Sigmoid colon (tissue), 7 donors: ENCODE measurements around the gene HIPK4. TPM values are rescaled to one million over a fixed set of nuclear protein-coding genes. Genes with fewer than 3 reads are reported as not detected.

Experiments used
- DNase-seq: peaks from one replicate; pipeline ENCODE4 v3.0.0-alpha.2; 2019
- H3K27ac ChIP-seq, 4 donors: fragments of 200-600 bp; sonication (generic); one replicate each; pipeline ENCODE4 v1.5.1; 2016 to 2019; ENCODE audit warnings: mild to moderate bottlenecking in 1 of 4
- H3K27me3 ChIP-seq, 3 donors: fragments of 200-600 bp; sonication (generic); one replicate each; pipeline ENCODE4 v1.5.1; 2019; ENCODE audit warnings: mild to moderate bottlenecking in 1 of 3
- H3K36me3 ChIP-seq, 4 donors: fragments of 200-600 bp; sonication (generic); one replicate each; pipeline ENCODE4 v1.5.1; 2016 to 2019
- H3K4me1 ChIP-seq, 4 donors: fragments of 200-600 bp; sonication (generic); one replicate each; pipeline ENCODE4 v1.5.1; 2017 to 2019
- H3K4me3 ChIP-seq, 4 donors: fragments of 200-600 bp; sonication (generic); one replicate each; pipeline ENCODE4 v1.5.1; 2017 to 2019; ENCODE audit warnings: mild to moderate bottlenecking in 2 of 4, moderate library complexity in 1 of 4
- H3K9me3 ChIP-seq, 4 donors: fragments of 200-600 bp in 3 of 4; sonication (generic) in 3 of 4; one replicate each; pipeline versions ENCODE4 v1.5.1 to v1.6.1; 2013 to 2019
- EP300 ChIP-seq, 4 donors: sonication (generic); formaldehyde crosslinking; IDR thresholded peaks; one replicate each; pipeline ENCODE4 v1.6.1; 2017; ENCODE audit warnings: antibody characterized with exemption in 4 of 4
- POLR2A ChIP-seq, 2 donors: fragments of 450-650 bp; IDR thresholded peaks; one replicate each; pipeline ENCODE4 v1.6.1; 2016; ENCODE audit warnings: antibody characterized with exemption in 2 of 2, mild to moderate bottlenecking in 2 of 2, moderate library complexity in 2 of 2
- POLR2AphosphoS5 ChIP-seq, 4 donors: sonication (generic); formaldehyde crosslinking; IDR thresholded peaks; one replicate each; pipeline ENCODE4 v1.6.1; 2017; ENCODE audit warnings: antibody characterized with exemption in 4 of 4
- WGBS, 2 donors: extraction: QIAGEN DNeasy Blood & Tissue Kit; methylation state at CpG; one replicate each; pipeline ENCODE4 v1.1.7; 2013; 5-methylcytosine and 5-hydroxymethylcytosine counted together
- intact Hi-C: fragments of 100-400 bp; cut with DNase I; formaldehyde crosslinking; loops from one replicate; pipeline ENCODE4 v1.15.1; 2023
- polyA plus RNA-seq, 3 donors: library from polyadenylated mRNA; stranded (reverse); fragments of 200-250 nt; gene quantifications; one replicate each; pipeline ENCODE4 v1.2.3, GENCODE V29; 2013
- total RNA-seq, 4 donors: library from RNA; depleted of rRNA; stranded (reverse); fragments of >200 nt; gene quantifications; one replicate each; pipeline ENCODE4 v1.1.0, GENCODE V29; 2016
- TF ChIP-seq, protein P1 (sequence below), 4 experiments: fragments of 450-650 bp in 3 of 4; fragments of 200-600 bp in 1 of 4; IDR thresholded peaks; one replicate each; pipeline ENCODE4 v1.5.1; 2016 to 2019; ENCODE audit warnings: antibody characterized with exemption in 4 of 4, mild to moderate bottlenecking in 3 of 4, moderate library complexity in 2 of 4
- donor health status: healthy with polysubstance abuse.
- donor health status: Bipolar disorder and iron deficiency.
- donor health status: healthy.

HIPK4 gene
- total and polyA plus RNA-seq, 7 donors = 0.06 to 0.36 (median 0.14) TPM; not detected in 4

DNA sequence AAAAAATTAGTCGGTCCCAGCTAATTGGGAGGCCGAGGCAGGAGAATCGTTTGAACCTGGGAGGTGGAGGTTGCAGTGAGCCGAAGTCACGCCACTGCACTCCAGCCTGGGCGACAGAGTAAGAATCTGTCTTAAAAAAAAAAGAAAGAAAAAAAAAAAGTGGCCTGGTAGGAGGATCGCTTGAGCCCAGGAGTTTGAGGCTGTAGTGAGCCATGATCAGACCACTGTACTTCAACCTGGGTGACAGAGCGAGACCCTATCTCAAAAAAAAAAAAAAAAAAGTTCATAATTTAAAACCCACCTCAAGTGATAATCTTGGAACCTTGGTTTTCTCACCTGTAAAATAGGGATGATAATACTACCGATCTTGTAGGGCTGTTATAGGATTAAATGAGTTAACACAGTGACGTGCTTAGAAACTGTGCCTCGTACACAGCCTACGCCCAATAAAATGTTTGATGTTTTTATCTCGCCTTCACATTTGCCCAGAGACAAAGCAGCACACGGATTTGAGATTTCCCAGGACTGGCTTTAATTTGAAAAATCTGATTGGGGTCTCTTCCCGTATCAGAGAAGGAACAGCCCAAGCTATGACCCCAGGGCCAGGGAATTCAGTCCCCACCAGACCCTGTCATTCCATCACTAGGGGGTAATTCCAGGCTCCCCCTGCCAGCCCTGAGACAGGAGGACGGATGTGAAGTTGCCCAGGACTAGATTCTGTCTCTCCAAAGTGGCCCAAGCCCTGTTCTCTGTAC is 32.2 kb upstream of the HIPK4 start:
- H3K27me3 ChIP-seq = no peaks in the 10 kb centered on the region
- H3K9me3 ChIP-seq = no peaks in the 10 kb centered on the region
- peaks cover 0 to 47% (median 37%) of the 10 kb centered on the region in 4 donors for H3K4me1 ChIP-seq
- H3K27ac ChIP-seq = peak overlapping the region; percentile 95 to 100 (median 99)
- peaks cover 6 to 12% (median 9%) of the 10 kb centered on the region in 4 donors for H3K36me3 ChIP-seq
- intact Hi-C loops = loop anchor here (1.0 to 10.0 kb wide), 5 partner anchors 22 to 180 kb away; partner anchors contain the start of genes AKT2, C19orf47, LTBP4 and PLD3
- peak overlapping the region in 2 of 4 donors; percentile 67 to 68 for H3K4me3 ChIP-seq
- WGBS, 2 donors = 64 to 77% methylated on average over 16 of the region's 16 CpGs
- no peak for DNase-seq
- peak in 1 of 4 donors; percentile 59 for TF ChIP-seq EP300 (IDR thresholded peaks at IDR 0.05)
- peak; percentile 27 to 87 (median 64) for TF ChIP-seq POLR2AphosphoS5 (IDR thresholded peaks at IDR 0.05)
- TF ChIP-seq POLR2A (IDR thresholded peaks at IDR 0.05) = no peak

DNA sequence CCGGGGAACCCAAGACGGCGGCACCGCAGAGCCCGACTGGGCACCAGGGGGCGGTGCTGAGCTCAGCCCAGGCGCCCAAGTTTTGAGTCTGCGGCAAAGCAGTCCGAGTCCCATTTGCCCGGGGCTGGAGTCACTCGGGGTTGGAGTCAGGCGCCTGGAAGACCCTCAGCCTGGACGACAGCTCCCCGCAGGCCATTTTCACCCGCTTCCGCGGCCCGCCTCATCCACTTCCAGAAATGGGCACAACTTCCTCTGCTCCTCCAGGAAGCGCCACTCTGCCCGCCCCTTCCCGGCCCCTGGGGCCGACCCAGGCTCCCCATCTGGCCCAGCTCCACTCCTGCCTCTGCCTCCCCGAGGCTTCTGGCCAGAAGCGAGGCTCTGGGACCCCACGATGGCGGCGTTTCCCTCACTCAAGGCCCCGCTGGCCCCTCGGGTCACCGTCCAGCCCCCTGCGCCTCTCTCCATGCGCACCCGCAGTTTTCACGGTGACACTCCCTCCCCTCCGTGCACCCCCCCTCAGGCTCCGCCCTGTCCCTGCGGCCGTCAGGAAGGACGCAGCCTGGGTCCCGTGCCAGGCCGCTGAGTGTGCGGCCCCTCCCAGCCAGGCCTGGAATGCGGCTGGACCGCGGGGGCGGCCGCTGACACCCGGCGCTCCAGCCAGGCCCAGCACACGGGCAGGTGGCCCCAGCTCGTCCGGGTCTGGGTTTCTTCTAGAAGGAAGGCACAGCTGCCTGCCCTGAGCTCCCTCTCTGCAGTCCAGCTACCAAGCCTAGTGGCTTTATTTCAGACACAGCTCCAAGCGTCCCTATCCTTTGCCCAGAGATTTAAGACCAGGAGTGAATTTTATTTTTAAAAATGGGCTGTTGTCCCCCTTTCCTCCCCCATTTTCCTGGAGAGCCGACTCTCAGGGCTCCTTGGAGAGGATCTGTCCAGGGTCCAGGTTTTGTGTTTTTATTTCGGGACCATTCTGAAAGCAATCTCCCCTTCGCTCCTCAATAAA is 31.1 kb upstream of the HIPK4 start:
- peak; percentile 98 for DNase-seq
- TF ChIP-seq POLR2AphosphoS5 (IDR thresholded peaks at IDR 0.05) (peak; percentile 90 to 97 (median 96)), POLR2A (IDR thresholded peaks at IDR 0.05) (peak; percentile 95 to 96), EP300 (IDR thresholded peaks at IDR 0.05) (peak in 2 of 4 donors; percentile 64 to 77)
- TF ChIP-seq, protein P1, sequence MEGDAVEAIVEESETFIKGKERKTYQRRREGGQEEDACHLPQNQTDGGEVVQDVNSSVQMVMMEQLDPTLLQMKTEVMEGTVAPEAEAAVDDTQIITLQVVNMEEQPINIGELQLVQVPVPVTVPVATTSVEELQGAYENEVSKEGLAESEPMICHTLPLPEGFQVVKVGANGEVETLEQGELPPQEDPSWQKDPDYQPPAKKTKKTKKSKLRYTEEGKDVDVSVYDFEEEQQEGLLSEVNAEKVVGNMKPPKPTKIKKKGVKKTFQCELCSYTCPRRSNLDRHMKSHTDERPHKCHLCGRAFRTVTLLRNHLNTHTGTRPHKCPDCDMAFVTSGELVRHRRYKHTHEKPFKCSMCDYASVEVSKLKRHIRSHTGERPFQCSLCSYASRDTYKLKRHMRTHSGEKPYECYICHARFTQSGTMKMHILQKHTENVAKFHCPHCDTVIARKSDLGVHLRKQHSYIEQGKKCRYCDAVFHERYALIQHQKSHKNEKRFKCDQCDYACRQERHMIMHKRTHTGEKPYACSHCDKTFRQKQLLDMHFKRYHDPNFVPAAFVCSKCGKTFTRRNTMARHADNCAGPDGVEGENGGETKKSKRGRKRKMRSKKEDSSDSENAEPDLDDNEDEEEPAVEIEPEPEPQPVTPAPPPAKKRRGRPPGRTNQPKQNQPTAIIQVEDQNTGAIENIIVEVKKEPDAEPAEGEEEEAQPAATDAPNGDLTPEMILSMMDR (IDR thresholded peaks at IDR 0.05) = peak; percentile 82 to 96 (median 90)
- peaks cover 6 to 12% (median 9%) of the 10 kb centered on the region in 4 donors for H3K36me3 ChIP-seq
- intact Hi-C loops = loop anchor here (1.0 to 10.0 kb wide), 6 partner anchors 23 to 181 kb away; partner anchors contain the start of genes AKT2, C19orf47, LTBP4 and PLD3
- no peaks in the 10 kb centered on the region for H3K9me3 ChIP-seq
- 1 to 3% methylated on average over 56 of the region's 56 CpGs for WGBS, 2 donors
- no peaks in the 10 kb centered on the region for H3K27me3 ChIP-seq
- peak overlapping the region; percentile 61 to 68 (median 68) for H3K4me3 ChIP-seq
- H3K27ac ChIP-seq = peak overlapping the region; percentile 95 to 100 (median 99)
- peaks cover 0 to 38% (median 35%) of the 10 kb centered on the region in 4 donors for H3K4me1 ChIP-seq

DNA sequence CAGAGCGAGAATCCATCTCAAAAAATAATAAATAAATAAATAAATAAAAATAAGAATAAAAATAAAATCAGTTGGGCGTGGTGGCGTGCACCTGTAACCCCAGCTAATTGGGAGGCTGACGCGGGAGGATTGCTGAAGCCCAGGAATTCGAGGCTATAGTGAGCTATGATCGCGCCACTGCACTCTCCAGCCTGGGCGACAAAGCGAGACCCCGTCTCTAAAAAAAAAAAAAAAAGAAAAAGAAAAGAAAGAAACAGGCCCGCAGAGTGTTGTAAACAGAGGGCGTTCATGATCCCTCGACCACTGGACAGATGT is 30.4 kb upstream of the HIPK4 start:
- H3K9me3 ChIP-seq = no peaks in the 10 kb centered on the region
- H3K4me3 ChIP-seq = peak overlapping the region; percentile 61 to 68 (median 68)
- no peaks in the 10 kb centered on the region for H3K27me3 ChIP-seq
- 37 to 56% methylated on average over 14 of the region's 14 CpGs for WGBS, 2 donors
- peaks cover 6 to 12% (median 9%) of the 10 kb centered on the region in 4 donors for H3K36me3 ChIP-seq
- intact Hi-C loops = loop anchor here (1.0 to 10.0 kb wide), 5 partner anchors 47 to 182 kb away; partner anchors contain the start of genes AKT2, C19orf47, LTBP4 and PLD3
- TF ChIP-seq EP300 (IDR thresholded peaks at IDR 0.05) = no peak
- no peak for TF ChIP-seq POLR2AphosphoS5 (IDR thresholded peaks at IDR 0.05)
- TF ChIP-seq, protein P1 (IDR thresholded peaks at IDR 0.05) = no peak
- TF ChIP-seq POLR2A (IDR thresholded peaks at IDR 0.05) = no peak
- peak overlapping the region; percentile 95 to 100 (median 99) for H3K27ac ChIP-seq
- DNase-seq = no peak
- peaks cover 0 to 38% (median 35%) of the 10 kb centered on the region in 4 donors for H3K4me1 ChIP-seq

DNA sequence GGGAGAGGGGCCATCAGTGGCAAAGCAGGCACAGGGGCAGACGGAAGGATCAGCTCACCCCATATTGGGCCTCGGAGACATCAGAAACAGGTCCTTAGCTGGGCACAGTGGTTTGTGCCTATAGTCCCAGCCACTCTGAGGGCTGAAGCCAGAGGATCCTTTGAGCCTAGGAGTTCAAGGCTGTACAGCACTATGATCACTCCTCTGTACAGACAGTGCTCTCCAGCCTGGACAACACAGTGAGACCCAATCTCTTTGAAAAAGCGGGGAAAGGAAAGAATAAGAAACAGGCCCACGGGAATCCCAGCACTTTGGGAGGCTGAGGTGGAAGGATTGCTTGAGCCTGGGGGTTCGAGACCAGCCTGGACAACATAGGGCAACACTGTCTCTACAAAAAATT is 29.8 kb upstream of the HIPK4 start:
- peaks cover 0 to 36% (median 34%) of the 10 kb centered on the region in 4 donors for H3K4me1 ChIP-seq
- H3K27me3 ChIP-seq = no peaks in the 10 kb centered on the region
- no peak overlapping the region for H3K4me3 ChIP-seq
- DNase-seq = no peak
- intact Hi-C loops = loop anchor here (1.0 to 10.0 kb wide), 5 partner anchors 48 to 183 kb away; partner anchors contain the start of genes AKT2, C19orf47, LTBP4 and PLD3
- H3K36me3 ChIP-seq = peaks cover 6 to 12% (median 9%) of the 10 kb centered on the region in 4 donors
- WGBS, 2 donors = 83 to 87% methylated on average over 5 of the region's 5 CpGs
- H3K9me3 ChIP-seq = no peaks in the 10 kb centered on the region
- TF ChIP-seq POLR2A (IDR thresholded peaks at IDR 0.05) = no peak
- TF ChIP-seq EP300 (IDR thresholded peaks at IDR 0.05) = no peak
- TF ChIP-seq, protein P1 (IDR thresholded peaks at IDR 0.05) = no peak
- no peak for TF ChIP-seq POLR2AphosphoS5 (IDR thresholded peaks at IDR 0.05)
- H3K27ac ChIP-seq = no peak overlapping the region
